Bronchial epithelial cell (primary cell): ENCODE data around the gene CNPY1. TPM values are rescaled to one million over a fixed set of nuclear protein-coding genes. Genes with fewer than 3 reads are reported as not detected.

Source experiments
- DNase-seq: peaks from one replicate; pipeline ENCODE4 v3.0.0-alpha.2; 2010; ENCODE audit warnings: low read depth
- FAIRE-seq: peaks from 2 replicates; lab custom pipeline; 2011; peaks lifted over from hg19 to GRCh38; lab: Jason Lieb, UNC
- H3K27me3 ChIP-seq: 2 replicates; pipeline ENCODE4 v1.5.1; 2011; ENCODE audit warnings: low read length; ENCODE audit not compliant: control insufficient read depth, insufficient read depth
- H3K36me3 ChIP-seq: 2 replicates; pipeline ENCODE4 v1.5.1; 2011; ENCODE audit warnings: low read length; ENCODE audit not compliant: control insufficient read depth, insufficient read depth
- H3K4me3 ChIP-seq: 2 replicates; pipeline ENCODE4 v1.5.1; 2011; ENCODE audit warnings: mild to moderate bottlenecking, low read depth, low read length, control low read depth
- total RNA-seq: library from RNA; depleted of rRNA; stranded (reverse); fragments of >200 nt; gene quantifications from 2 replicates; pipeline ENCODE4 v1.2.1, GENCODE V29; 2014
- TF ChIP-seq, protein P1 (sequence below): IDR thresholded peaks from 2 replicates; pipeline ENCODE4 v1.5.1; 2011; ENCODE audit warnings: mild to moderate bottlenecking, moderate library complexity, low read length, control low read depth, inconsistent platforms; ENCODE audit not compliant: insufficient read depth, severe bottlenecking

Gene CNPY1
- total RNA-seq, 1 donor from 2014 or later = not detected

DNA sequence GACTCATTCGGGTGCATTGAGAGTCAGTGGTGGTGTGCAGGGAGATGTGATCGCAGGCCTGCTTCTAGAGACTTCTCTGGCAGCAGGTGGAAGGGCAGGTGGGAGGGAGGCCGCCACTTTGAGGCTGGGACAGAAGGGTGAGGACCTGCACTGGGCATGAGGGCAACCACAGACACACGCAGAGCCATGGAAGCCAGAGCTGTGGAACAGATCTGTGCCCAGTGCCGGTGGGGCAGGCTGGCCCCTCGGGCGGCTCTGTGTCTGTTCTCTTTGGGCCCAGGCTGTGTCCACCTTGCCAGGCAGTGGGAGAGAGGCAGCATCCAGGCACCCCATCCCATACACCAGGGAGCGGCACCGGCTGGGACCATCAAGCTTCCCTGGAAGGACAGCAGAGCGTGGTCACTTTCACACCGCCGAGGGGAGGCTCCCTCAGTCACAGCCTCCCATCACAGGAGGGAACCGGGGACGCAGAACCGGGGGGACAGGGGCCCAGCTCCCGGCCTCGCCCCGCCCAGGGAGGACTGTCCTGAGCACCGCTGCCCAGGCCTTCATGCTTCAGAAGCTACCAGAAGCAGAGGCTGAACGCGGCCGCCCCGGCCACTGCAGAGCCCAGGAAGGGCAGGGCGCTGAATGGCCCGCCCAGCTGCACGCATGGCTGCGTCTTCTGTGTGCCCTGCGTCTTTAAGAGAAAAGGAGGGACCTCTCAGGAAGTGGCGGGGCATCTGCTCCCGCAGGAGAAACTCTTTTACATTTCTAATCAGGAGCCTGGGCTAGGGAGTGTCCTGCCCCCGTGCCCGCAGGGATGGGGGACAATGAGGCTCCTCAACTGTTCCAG lies 56.3 kb downstream of the CNPY1 start:
- H3K4me3 ChIP-seq = no peak overlapping the region
- no peaks in the 10 kb centered on the region for H3K36me3 ChIP-seq
- TF ChIP-seq, protein P1, sequence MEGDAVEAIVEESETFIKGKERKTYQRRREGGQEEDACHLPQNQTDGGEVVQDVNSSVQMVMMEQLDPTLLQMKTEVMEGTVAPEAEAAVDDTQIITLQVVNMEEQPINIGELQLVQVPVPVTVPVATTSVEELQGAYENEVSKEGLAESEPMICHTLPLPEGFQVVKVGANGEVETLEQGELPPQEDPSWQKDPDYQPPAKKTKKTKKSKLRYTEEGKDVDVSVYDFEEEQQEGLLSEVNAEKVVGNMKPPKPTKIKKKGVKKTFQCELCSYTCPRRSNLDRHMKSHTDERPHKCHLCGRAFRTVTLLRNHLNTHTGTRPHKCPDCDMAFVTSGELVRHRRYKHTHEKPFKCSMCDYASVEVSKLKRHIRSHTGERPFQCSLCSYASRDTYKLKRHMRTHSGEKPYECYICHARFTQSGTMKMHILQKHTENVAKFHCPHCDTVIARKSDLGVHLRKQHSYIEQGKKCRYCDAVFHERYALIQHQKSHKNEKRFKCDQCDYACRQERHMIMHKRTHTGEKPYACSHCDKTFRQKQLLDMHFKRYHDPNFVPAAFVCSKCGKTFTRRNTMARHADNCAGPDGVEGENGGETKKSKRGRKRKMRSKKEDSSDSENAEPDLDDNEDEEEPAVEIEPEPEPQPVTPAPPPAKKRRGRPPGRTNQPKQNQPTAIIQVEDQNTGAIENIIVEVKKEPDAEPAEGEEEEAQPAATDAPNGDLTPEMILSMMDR = no peak
- H3K27me3 ChIP-seq = no peaks in the 10 kb centered on the region
- DNase-seq = no peak
- no peak for FAIRE-seq

DNA sequence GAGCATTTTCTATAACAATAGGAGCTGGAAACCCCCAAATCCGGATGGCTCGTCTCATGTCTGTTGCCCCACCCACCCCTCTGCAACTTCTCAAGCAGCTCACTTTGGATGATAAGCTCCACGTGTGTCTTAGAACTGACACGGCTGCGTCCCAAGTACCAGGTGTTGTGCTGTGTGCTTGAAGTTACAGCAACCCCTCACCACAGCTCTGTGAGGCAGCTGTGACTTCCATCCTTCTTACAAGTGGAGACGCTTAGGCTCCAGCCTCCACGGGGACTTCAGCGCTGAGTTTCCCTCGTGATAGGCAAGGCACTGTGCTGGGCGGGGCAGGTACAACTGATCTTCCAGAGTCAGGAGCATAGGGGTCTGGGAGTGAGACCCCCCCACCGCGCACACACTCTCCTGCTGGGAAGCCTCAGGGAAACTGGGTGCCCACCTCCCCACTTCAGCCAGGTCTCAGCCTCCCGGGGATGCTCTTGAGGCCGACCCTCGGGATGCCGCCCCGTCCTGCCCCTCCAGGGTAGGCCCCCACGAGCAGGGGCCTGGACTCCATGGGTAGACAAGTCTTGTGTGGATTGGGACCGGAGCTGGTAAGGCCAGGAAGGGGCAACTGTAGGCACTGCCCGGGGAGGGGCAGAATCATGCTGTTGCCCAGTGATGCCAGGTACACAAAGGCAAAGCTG lies 57.1 kb downstream of the CNPY1 start:
- TF ChIP-seq, protein P1 = no peak
- Histone ChIP-seq H3K4me3 (no peak overlapping the region), H3K27me3 (no peaks in the 10 kb centered on the region), H3K36me3 (no peaks in the 10 kb centered on the region)
- FAIRE-seq (no peak), DNase-seq (no peak)

DNA sequence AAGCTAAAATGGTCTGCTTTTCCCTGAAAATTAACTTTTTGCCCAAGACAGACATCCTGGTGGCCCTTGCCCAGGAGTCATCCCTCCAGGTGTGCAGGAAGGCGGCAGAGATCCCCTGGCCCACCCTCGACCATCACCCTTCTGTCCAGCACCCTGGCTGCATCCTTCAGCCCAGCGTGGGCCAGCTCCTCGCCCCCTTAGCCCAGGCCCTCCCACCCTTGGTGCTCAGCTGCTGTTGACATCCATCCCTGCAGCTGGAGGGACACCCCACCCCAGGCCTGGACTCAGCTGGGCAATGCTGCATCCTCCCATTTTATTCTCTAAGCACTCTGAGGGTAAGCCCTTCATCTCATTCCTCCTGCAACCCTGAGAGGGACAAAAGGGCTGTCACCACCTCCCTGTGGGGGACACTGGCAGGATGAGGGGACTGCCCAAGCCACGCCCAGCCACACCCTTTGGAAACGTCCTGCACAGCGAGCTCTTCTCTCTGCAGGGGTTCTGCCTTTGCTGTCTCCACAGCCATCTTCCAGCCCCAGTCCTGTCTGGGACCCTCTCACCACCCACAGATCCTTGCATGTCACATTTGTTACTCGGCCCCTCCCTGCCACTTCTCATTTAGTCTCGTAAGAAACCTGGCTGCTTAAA lies 57.8 kb downstream of the CNPY1 start:
- FAIRE-seq (no peak), DNase-seq (no peak)
- TF ChIP-seq, protein P1 = no peak
- Histone ChIP-seq H3K4me3 (no peak overlapping the region), H3K36me3 (no peaks in the 10 kb centered on the region), H3K27me3 (no peaks in the 10 kb centered on the region)

DNA sequence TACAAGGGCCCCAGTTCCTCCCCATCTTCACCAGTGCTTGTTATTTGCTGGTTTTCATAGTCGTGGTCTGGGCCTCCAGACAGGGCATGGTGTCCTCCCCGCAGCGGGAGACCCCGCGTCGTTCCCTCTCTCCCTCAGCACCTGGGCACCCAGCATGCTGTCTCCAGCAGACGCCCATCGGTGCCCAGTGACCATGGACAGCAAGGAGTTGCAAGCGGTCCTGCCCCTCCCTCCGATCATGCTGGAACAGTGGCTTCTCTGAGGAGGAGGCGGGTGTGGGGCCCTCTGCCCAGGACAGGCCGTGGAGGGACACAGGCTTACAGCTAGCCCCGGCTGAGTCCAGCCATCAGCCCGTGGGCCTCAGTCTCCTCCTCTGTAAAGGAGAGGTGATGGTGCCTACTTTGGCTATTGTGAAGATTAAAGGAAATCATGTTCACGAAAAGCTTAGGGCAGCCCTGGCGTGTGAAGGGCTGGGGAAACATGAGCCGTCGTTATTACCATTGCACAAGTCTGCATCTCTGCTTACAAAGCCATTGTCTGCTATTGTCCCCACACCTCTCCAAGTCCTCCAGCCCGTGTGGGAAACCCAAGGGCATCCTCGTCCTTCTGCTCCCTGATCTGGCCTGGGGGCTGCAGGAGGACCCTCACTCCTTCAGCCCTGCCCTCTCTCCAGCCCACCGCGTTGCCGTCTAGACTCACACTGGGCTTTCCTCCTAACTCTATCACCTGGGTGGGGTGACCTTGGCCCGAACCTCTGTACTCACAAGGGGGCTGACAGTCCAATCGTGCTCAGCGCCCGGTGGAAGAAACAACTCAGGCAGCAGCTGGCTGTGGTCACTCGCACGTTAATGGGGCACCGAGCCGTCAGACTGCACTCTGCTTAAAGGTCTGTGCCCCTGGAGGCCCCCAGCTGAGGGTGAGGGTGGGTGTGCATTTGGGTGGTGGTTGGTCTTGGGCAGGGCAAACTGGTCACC lies 58.6 kb downstream of the CNPY1 start:
- TF ChIP-seq, protein P1 = no peak
- DNase-seq (no peak), FAIRE-seq (no peak)
- Histone ChIP-seq H3K27me3 (no peaks in the 10 kb centered on the region), H3K4me3 (no peak overlapping the region), H3K36me3 (no peaks in the 10 kb centered on the region)

DNA sequence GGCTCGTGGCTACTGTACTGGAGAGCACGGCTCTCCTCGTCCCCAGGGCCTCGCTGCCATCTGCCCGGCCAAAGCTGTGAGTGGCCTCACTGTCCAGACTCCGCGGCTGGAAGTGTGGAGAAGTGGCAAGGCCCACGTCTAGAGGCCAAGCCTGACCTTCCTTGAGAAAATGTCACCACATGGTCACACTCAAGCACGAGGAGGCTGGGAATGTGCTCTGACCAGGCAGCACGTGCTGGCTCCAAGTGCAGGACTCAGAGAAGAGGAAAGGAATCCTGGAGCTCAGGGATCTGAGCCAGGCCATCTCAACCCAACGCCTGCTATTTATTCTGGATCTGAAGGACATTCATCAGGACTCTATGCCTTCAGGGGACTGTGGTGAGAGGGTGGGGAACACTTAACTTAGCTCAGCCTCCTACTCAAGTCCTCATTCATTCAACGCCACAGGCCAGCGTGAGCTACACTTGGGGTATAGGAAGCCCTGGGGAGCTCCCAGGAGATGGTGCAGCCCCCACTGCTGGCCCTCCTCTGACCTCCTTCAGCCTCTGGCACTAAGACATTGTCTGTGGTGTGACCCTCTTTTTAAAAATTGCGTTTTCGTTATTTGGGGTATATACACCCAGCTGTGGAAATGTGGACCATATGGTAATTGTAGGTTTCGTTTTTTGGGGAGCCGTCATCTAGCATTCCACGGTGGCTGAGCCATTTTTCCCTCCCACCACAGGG lies 59.4 kb downstream of the CNPY1 start:
- H3K27me3 ChIP-seq = no peaks in the 10 kb centered on the region
- H3K4me3 ChIP-seq = no peak overlapping the region
- FAIRE-seq (no peak), DNase-seq (no peak)
- TF ChIP-seq, protein P1 = no peak
- H3K36me3 ChIP-seq = no peaks in the 10 kb centered on the region
